ENCODE measurements around the gene GIMAP5. TPM values are rescaled to one million over a fixed set of nuclear protein-coding genes. Genes with fewer than 3 reads are reported as not detected.

GIMAP5 gene
- total RNA-seq: not detected in 2 replicates

GRCh38 chr7:150737265-150738055 lies at the start of gene GIMAP5:
GIMAP5 (plus strand) TSS chr7:150737418; CDS start chr7:150740885, 3,467 bp downstream.

GRCh38 chr7:150716368-150716767 lies 20.9 kb upstream of the GIMAP5 start, which contains the start of gene GIMAP1:
GIMAP1 (plus strand) TSS chr7:150716613; CDS start chr7:150719048, 2,435 bp downstream.

Other genes starting within 250 kb of the GIMAP5 start
- gene GIMAP7, start 222.5 kb upstream of the GIMAP5 start, total RNA-seq: not detected in 2 replicates
- gene GIMAP4, start 170.0 kb upstream of the GIMAP5 start, total RNA-seq: not detected in 2 replicates
- gene GIMAP6, start 105.0 kb upstream of the GIMAP5 start, total RNA-seq: under 0.01 TPM in 1 of 2 replicates, not detected in the other
- gene GIMAP2, start 51.7 kb upstream of the GIMAP5 start, total RNA-seq: 0.21 TPM in 1 of 2 replicates, not detected in the other
- not detected in 2 replicates for gene GIMAP1, start 20.8 kb upstream of the GIMAP5 start, total RNA-seq
- not detected in 2 replicates for gene TMEM176B, start 62.9 kb downstream of the GIMAP5 start, total RNA-seq
- not detected in 2 replicates for gene TMEM176A, start 63.4 kb downstream of the GIMAP5 start, total RNA-seq
- 0.34 TPM in 1 of 2 replicates, not detected in the other for gene AOC1, start 115.1 kb downstream of the GIMAP5 start, total RNA-seq
- gene KCNH2, start 240.9 kb downstream of the GIMAP5 start, total RNA-seq: under 0.01 and 0.14 TPM in 2 replicates

All from nasal cavity respiratory epithelium epithelial cell of viscerocranial mucosa (primary cell).